Measurements from ENCODE around the gene HSH2D. TPM values are rescaled to one million over a fixed set of nuclear protein-coding genes. Genes with fewer than 3 reads are reported as not detected.

HSH2D gene
- total RNA-seq, 1 donor from 2014 or later, result not detected

- Mint-ChIP-seq H3K4me3 (ENCODE audit: unreplicated experiment) (no peak overlapping the region), H3K4me1 (ENCODE audit: low read depth, unreplicated experiment) (no peaks in the 10 kb centered on the region), H3K36me3 (ENCODE audit: unreplicated experiment) (no peaks in the 10 kb centered on the region), H3K27me3 (ENCODE audit: unreplicated experiment) (no peaks in the 10 kb centered on the region), H3K27ac (ENCODE audit: unreplicated experiment) (no peak overlapping the region), H3K9me3 (ENCODE audit: unreplicated experiment) (no peaks in the 10 kb centered on the region)
- no peak for DNase-seq
- TF ChIP-seq CTCF (IDR thresholded peaks at IDR 0.05; ENCODE audit: partially characterized antibody, unreplicated experiment), result no peak
These were observed 2.6 kb downstream of the HSH2D start for GRCh38 chr19:16146112-16146511.

GRCh38 chr19:16148443-16149229 is 5.2 kb downstream of the HSH2D start:
- no peak for TF ChIP-seq CTCF (IDR thresholded peaks at IDR 0.05; ENCODE audit: partially characterized antibody, unreplicated experiment)
- no peaks in the 10 kb centered on the region for H3K36me3 Mint-ChIP-seq (ENCODE audit: unreplicated experiment)
- no peaks in the 10 kb centered on the region for H3K9me3 Mint-ChIP-seq (ENCODE audit: unreplicated experiment)
- DNase-seq, result no peak
- no peaks in the 10 kb centered on the region for H3K27me3 Mint-ChIP-seq (ENCODE audit: unreplicated experiment)
- no peak overlapping the region for H3K27ac Mint-ChIP-seq (ENCODE audit: unreplicated experiment)
- H3K4me1 Mint-ChIP-seq (ENCODE audit: low read depth, unreplicated experiment), result no peaks in the 10 kb centered on the region
- H3K4me3 Mint-ChIP-seq (ENCODE audit: unreplicated experiment), result no peak overlapping the region

DNA sequence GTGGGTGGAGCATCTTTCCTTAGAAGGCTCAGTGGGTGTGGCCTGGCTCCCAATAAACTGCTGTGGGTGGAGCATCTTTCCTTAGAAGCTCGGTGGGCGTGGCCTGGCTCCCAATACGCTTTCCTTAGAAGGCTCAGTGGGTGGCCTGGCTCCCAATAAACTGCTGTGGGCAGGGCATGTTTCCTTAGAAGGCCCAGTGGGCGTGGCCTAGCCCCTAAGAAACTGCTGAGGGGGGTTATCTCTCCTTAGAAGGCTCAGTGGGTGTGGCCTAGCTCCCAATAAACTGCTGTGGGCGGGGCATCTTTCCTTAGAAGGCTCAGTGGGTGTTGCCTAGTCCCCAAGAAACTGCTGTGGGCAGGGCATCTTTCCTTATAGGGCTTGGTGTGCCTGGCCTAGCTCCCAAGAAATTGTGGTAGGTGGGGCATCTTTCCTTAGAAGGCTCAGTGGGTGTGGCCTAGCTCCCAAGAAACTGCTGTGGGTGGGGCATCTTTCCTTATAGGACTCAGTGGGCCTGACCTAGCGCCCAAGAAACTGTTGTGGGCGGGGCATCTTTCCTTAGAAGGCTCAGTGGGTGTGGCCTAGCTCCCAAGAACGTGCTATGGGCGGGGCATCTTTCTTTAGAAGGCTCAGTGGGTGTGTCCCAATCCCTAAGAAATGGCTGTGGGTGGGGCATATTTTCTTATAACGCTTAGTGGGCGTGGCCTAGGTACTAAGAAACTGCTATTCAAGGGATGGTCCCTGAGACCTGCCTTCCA is 10.3 kb downstream of the HSH2D start:
- Mint-ChIP-seq H3K36me3 (ENCODE audit: unreplicated experiment) (no peaks in the 10 kb centered on the region), H3K27me3 (ENCODE audit: unreplicated experiment) (peaks cover 4% of the 10 kb centered on the region), H3K4me1 (ENCODE audit: low read depth, unreplicated experiment) (no peaks in the 10 kb centered on the region), H3K27ac (ENCODE audit: unreplicated experiment) (no peak overlapping the region), H3K9me3 (ENCODE audit: unreplicated experiment) (no peaks in the 10 kb centered on the region), H3K4me3 (ENCODE audit: unreplicated experiment) (no peak overlapping the region)
- DNase-seq, result no peak
- no peak for TF ChIP-seq CTCF (IDR thresholded peaks at IDR 0.05; ENCODE audit: partially characterized antibody, unreplicated experiment)

DNA sequence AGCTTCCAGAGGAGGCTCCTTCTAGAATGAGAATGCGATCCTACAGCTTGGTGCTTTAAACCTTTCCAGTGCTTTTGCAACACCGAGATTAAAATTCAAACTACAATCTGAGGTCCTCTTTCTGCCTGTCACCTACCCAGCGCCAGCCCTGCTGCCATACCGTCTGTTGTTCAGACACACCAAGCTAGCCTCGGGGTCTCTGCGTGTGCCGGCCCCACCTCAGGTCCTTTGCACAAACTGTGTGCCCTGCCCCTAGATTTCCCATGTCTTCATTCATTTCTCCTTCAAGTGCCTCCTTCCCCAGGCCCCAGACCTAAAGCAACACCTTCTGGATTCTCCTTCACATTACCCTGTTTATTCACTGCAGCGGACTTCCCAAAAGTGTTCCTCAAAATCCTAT is 11.1 kb downstream of the HSH2D start:
- peaks cover 4% of the 10 kb centered on the region for H3K27me3 Mint-ChIP-seq (ENCODE audit: unreplicated experiment)
- H3K9me3 Mint-ChIP-seq (ENCODE audit: unreplicated experiment), result no peaks in the 10 kb centered on the region
- no peak for TF ChIP-seq CTCF (IDR thresholded peaks at IDR 0.05; ENCODE audit: partially characterized antibody, unreplicated experiment)
- no peak overlapping the region for H3K4me3 Mint-ChIP-seq (ENCODE audit: unreplicated experiment)
- no peaks in the 10 kb centered on the region for H3K36me3 Mint-ChIP-seq (ENCODE audit: unreplicated experiment)
- H3K4me1 Mint-ChIP-seq (ENCODE audit: low read depth, unreplicated experiment), result no peaks in the 10 kb centered on the region
- DNase-seq, result no peak
- H3K27ac Mint-ChIP-seq (ENCODE audit: unreplicated experiment), result no peak overlapping the region

- TF ChIP-seq CTCF (IDR thresholded peaks at IDR 0.05; ENCODE audit: partially characterized antibody, unreplicated experiment), result no peak
- DNase-seq, result no peak
- peaks cover 4% of the 10 kb centered on the region for H3K27me3 Mint-ChIP-seq (ENCODE audit: unreplicated experiment)
- H3K36me3 Mint-ChIP-seq (ENCODE audit: unreplicated experiment), result no peaks in the 10 kb centered on the region
- H3K4me3 Mint-ChIP-seq (ENCODE audit: unreplicated experiment), result no peak overlapping the region
- H3K27ac Mint-ChIP-seq (ENCODE audit: unreplicated experiment), result no peak overlapping the region
- no peaks in the 10 kb centered on the region for H3K4me1 Mint-ChIP-seq (ENCODE audit: low read depth, unreplicated experiment)
- H3K9me3 Mint-ChIP-seq (ENCODE audit: unreplicated experiment), result no peaks in the 10 kb centered on the region
These were observed 11.6 kb downstream of the HSH2D start for GRCh38 chr19:16155128-16155527.

All from glutamatergic neuron (in vitro differentiated cells).